UCSD-AML1 (cell line): Measurements from ENCODE around the gene HBS1L.

ENCODE experiments used
- DNase-seq: peaks from one replicate; lab custom pipeline; 2025; ENCODE audit not compliant: unreplicated experiment; lab: John Stamatoyannopoulos, UW

Gene HBS1L

GRCh38 chr6:135054569-135055498, at the start of gene HBS1L:
TSS of gene HBS1L (minus strand) at chr6:135054822. CDS start at chr6:135054691, 131 bp downstream.
- peak; percentile 98 for DNase-seq

- DNase-seq, result no peak
Measured at GRCh38 chr6:135104199-135104598, 49.6 kb upstream of the HBS1L start.

GRCh38 chr6:135102191-135102590, 47.6 kb upstream of the HBS1L start:
- no peak for DNase-seq

- no peak for DNase-seq
Measured at GRCh38 chr6:135097172-135097571, 42.5 kb upstream of the HBS1L start.

GRCh38 chr6:135096403-135097130, 41.9 kb upstream of the HBS1L start:
- DNase-seq, result no peak

- no peak for DNase-seq
Measured at GRCh38 chr6:135095716-135096115, 41.1 kb upstream of the HBS1L start.

- DNase-seq, result no peak
Measured at GRCh38 chr6:135094403-135094821, 39.8 kb upstream of the HBS1L start.

- no peak for DNase-seq
Measured at GRCh38 chr6:135093578-135093977, 39.0 kb upstream of the HBS1L start.

- DNase-seq, result no peak
Measured at GRCh38 chr6:135092724-135093123, 38.1 kb upstream of the HBS1L start.

- no peak for DNase-seq
Measured at GRCh38 chr6:135090819-135091218, 36.2 kb upstream of the HBS1L start.

- no peak for DNase-seq
Measured at GRCh38 chr6:135089901-135090300, 35.3 kb upstream of the HBS1L start.

- DNase-seq, result no peak
Measured at GRCh38 chr6:135088818-135089809, 34.5 kb upstream of the HBS1L start.

GRCh38 chr6:135088281-135088680, 33.7 kb upstream of the HBS1L start:
- DNase-seq, result no peak

- DNase-seq, result no peak
Measured at GRCh38 chr6:135087803-135088202, 33.2 kb upstream of the HBS1L start.

- DNase-seq, result no peak
Measured at GRCh38 chr6:135087403-135087802, 32.8 kb upstream of the HBS1L start.

- no peak for DNase-seq
Measured at GRCh38 chr6:135086414-135086764, 31.8 kb upstream of the HBS1L start.

- DNase-seq, result no peak
Measured at GRCh38 chr6:135085700-135086413, 31.2 kb upstream of the HBS1L start.

GRCh38 chr6:135084916-135085269, 30.3 kb upstream of the HBS1L start:
- DNase-seq, result no peak

GRCh38 chr6:135084001-135084915, 29.6 kb upstream of the HBS1L start:
- no peak for DNase-seq
